VCaP (cell line): ENCODE results near the gene HAAO.

Experiments
- H3K27ac ChIP-seq: fragments of 450-650 bp; 2 replicates; pipeline ENCODE4 v1.5.1; 2017
- TF ChIP-seq, protein P1 (sequence below): fragments of 450-650 bp; conservative IDR thresholded peaks from 2 replicates; pipeline ENCODE4 v1.5.1; 2017; ENCODE audit warnings: mild to moderate bottlenecking, moderate library complexity

The HAAO gene

DNA sequence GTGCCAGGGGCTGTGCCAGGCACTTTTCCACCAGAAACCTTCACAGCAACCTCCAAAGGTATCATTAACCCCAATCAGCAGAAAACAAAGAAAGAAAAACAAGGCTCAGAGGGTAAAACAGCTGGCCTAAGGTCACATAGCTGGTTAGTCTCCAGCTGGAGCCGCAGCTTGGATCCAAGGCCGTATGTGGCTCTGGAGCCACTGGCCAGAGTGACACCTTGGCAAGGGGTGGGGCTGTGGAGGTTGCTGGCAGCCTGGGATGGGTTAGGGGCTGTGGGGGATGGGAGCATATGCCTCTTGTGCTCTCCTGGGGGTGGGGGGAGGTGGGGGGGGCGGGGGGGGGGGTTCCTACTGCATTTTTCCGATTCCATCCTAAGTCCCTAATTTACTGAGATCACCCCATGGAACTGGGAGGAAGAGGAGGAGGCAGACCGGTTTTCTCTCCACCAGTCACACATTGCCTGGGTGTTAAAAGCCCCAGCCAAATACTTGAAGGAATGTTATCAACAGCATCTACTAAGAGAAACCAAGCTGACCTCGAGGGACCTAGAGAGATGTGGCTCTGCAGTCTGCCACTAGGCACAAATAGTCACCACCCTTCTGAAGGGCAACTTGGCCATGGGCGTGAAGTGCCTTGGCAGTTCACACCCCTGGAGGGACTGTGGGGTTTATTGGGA lies 8.0 kb downstream of the HAAO start:
- no peak overlapping the region for H3K27ac ChIP-seq
- TF ChIP-seq, protein P1, sequence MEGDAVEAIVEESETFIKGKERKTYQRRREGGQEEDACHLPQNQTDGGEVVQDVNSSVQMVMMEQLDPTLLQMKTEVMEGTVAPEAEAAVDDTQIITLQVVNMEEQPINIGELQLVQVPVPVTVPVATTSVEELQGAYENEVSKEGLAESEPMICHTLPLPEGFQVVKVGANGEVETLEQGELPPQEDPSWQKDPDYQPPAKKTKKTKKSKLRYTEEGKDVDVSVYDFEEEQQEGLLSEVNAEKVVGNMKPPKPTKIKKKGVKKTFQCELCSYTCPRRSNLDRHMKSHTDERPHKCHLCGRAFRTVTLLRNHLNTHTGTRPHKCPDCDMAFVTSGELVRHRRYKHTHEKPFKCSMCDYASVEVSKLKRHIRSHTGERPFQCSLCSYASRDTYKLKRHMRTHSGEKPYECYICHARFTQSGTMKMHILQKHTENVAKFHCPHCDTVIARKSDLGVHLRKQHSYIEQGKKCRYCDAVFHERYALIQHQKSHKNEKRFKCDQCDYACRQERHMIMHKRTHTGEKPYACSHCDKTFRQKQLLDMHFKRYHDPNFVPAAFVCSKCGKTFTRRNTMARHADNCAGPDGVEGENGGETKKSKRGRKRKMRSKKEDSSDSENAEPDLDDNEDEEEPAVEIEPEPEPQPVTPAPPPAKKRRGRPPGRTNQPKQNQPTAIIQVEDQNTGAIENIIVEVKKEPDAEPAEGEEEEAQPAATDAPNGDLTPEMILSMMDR, result no peak

DNA sequence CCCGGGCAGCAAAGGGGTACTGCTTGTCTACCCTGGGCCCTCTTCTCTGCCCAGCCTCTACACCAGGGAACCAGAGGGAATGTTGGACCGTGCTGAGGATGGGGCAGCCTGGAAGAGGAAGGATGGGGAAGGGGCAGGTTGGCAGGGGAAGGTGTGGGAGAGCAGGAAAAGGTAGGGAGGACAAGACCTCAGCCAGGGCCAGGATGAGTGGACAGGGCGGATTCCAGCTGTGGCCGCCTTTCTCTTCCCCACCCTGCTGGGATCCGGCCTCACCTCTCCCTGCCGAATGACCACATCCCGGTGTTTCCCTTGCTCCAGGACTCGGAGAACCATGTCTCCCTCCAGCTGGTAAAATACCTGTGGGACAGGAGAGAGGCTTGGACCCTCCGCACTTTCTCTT lies 8.9 kb downstream of the HAAO start:
- H3K27ac ChIP-seq, result no peak overlapping the region
- TF ChIP-seq, protein P1, result no peak

DNA sequence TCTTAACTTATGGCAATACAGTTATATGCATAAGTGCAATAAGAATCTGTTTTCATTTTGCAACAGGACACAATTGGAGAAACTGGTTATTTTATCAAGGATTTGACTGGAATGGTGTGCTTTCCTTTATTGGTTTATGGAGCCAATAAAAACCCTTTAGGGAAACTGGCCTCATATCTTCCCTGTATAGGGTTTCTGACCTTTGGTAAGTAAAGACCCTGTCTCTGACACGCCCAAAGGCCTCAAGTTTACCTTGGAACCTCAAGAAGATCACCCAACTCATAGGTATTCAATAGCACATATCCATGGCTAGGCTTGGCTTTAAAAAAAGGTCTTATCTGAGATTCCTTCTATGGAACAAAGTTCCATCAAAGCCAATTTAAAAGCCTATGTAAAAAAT lies 11.2 kb downstream of the HAAO start:
- TF ChIP-seq, protein P1, result no peak
- no peak overlapping the region for H3K27ac ChIP-seq

DNA sequence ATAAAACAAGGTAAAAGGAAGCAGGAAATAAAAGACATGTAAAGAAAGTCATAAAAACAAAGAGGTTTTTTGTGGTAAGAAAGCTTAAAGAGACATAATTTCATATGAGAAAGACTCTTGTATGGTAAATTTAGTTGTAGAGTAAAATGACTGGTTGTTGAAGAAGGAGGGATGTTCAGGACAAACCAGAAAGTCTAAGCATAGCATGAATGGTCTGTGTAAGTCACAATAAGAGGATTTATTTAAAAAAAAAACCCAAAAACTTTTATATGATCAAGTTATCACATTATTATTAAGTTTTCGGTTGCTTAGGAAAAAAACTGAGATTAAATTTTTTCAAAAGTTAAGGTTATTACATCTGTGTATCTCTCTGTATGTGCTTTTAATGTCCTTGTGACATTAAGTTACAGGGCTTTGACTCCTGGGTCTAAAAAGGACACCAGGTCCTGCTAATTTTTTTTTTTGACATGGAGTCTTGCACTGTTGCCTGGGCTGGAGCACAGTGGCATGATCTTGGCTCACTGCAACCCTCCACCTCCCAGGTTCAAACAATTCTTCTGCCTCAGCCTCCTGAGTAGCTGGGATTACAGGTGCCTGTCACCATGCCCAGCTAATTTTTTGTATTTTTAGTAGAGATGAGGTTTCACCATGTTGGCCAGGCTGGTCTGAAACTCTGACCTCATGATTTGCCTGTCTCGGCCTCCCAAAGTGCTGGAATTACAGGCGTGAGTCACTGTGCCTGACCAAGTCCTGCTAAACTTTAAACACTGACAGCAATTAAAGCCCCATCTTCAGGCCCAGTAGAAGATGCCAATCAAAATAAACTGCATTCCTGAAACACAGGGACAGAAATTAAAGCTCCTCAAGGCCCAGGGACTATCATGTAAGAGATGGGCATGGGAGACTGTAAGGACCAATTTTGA lies 14.2 kb downstream of the HAAO start:
- H3K27ac ChIP-seq, result no peak overlapping the region
- TF ChIP-seq, protein P1, result no peak

- H3K27ac ChIP-seq, result 0 out of 2 replicates have a peak overlapping the region, but pooled peaks have one; percentile 3
- TF ChIP-seq, protein P1, result no peak
Observed at GRCh38 chr2:42775810-42776209, 16.6 kb downstream of the HAAO start.

- no peak overlapping the region for H3K27ac ChIP-seq
- TF ChIP-seq, protein P1, result no peak
Observed at GRCh38 chr2:42775186-42775585, 17.2 kb downstream of the HAAO start.

DNA sequence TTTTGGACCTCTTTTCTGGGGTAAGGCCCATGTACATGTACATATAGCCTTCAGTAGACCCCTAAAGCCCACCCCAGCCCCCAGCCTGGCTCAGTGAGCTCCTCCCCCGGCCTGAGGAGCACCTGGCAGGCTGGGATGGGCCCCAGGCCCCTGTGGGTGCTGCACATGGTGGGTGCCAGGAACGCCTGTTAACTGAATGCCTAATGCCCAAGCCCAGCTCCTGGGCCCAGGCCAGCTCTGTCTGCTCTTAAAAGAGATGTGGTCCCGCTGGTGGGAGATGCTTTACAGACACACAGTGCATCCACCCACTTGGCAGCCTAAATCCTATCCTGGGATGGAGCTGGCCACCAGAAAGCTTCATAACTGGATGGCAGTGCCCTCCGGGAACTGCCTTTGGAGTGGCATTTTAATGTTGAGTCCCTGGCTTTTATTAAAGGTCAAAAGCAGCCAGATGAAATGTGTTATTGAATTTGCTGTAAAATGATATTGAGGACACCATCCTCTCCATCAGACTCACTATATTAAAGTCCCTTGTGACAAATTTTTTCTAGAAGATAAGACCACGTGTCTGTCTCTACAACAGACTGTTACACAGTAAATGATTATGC lies 20.7 kb downstream of the HAAO start:
- TF ChIP-seq, protein P1, result no peak
- no peak overlapping the region for H3K27ac ChIP-seq
